HUES6 (cell line): ENCODE results near the gene CD82.
"Not testable (repeated sequence)": the region's sequence is repeated elsewhere in the genome, so short reads cannot be mapped to it uniquely, and the experiment has no call there.

Experiments
- H3K27ac ChIP-seq: 2 replicates; pipeline ENCODE4 v1.7.0; 2013; ENCODE audit warnings: low read depth, mild to moderate bottlenecking, low read length, inconsistent platforms
- H3K27me3 ChIP-seq: 2 replicates; pipeline ENCODE4 v1.6.1; 2013; ENCODE audit warnings: low read length; ENCODE audit not compliant: control insufficient read depth, insufficient read depth
- H3K36me3 ChIP-seq: 2 replicates; pipeline ENCODE4 v1.6.1; 2013; ENCODE audit warnings: low read length; ENCODE audit not compliant: control insufficient read depth, insufficient read depth
- H3K4me1 ChIP-seq: 2 replicates; pipeline ENCODE4 v1.6.1; 2013; ENCODE audit warnings: low read length; ENCODE audit not compliant: control insufficient read depth, insufficient read depth
- H3K4me3 ChIP-seq: 2 replicates; pipeline ENCODE4 v1.5.1; 2013; ENCODE audit warnings: low read depth, low read length
- H3K9ac ChIP-seq: one replicate; pipeline ENCODE4 v1.6.1; 2013; ENCODE audit warnings: mild to moderate bottlenecking, low read length
- H3K9me3 ChIP-seq: 2 replicates; pipeline ENCODE4 v1.6.1; 2013; ENCODE audit warnings: low read depth, low read length; ENCODE audit not compliant: control insufficient read depth, insufficient read depth

The CD82 gene

DNA sequence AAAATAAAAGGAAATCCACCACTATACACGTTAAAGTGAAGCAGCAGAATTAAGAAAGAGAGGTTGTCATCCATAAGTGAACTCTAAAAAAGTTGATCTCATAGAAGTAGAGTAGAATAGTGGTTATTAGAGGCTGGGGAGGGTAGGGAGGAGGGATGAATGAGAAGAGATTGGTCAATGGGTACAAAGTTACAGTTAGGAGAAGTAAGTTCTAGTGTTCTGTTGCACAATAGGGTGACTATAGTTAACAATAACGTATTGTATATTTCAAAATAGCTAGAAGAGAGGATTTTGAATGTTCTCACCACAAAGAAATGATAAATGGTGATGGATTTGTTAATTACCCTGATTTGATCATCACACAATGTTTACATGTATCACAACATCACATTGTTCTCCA is 72.0 kb downstream of the CD82 start:
- no peak overlapping the region for H3K27ac ChIP-seq

DNA sequence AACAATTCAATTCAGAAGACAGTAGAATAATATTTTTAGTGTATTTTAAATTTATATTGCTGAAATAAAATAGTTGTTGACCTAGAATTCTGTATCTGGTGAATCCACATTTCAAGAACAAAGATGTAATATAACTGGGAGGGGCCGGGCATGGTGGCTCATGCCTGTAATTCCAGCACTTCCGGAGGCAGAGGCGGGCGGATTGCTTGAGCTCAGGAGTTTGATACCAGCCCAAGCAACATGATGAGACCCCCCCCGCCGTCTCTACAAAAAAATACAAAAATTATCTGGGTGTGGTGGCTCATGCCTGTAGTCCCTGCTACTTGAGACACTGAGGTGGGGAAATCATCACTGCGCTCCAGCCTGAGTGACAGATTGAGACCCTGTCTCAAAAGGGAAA is 72.6 kb downstream of the CD82 start:
- H3K4me3 ChIP-seq: no peak overlapping the region
- peaks cover 13% of the 10 kb centered on the region for H3K9me3 ChIP-seq
- no peaks in the 10 kb centered on the region for H3K27me3 ChIP-seq
- peaks cover 10% of the 10 kb centered on the region for H3K4me1 ChIP-seq
- no peak overlapping the region for H3K9ac ChIP-seq
- H3K36me3 ChIP-seq: no peaks in the 10 kb centered on the region
- no peak overlapping the region for H3K27ac ChIP-seq

More for the DNA sequence above, 72.0 kb downstream of the CD82 start:
- H3K27me3 ChIP-seq: no peaks in the 10 kb centered on the region
- peaks cover 13% of the 10 kb centered on the region for H3K4me1 ChIP-seq
- peaks cover 7% of the 10 kb centered on the region for H3K9me3 ChIP-seq
- H3K9ac ChIP-seq: no peak overlapping the region
- H3K36me3 ChIP-seq: no peaks in the 10 kb centered on the region
- H3K4me3 ChIP-seq: no peak overlapping the region

- Histone ChIP-seq H3K4me1 (no peaks in the 10 kb centered on the region), H3K4me3 (no peak overlapping the region)
These were observed 77.8 kb downstream of the CD82 start for GRCh38 chr11:44643217-44643616.

DNA sequence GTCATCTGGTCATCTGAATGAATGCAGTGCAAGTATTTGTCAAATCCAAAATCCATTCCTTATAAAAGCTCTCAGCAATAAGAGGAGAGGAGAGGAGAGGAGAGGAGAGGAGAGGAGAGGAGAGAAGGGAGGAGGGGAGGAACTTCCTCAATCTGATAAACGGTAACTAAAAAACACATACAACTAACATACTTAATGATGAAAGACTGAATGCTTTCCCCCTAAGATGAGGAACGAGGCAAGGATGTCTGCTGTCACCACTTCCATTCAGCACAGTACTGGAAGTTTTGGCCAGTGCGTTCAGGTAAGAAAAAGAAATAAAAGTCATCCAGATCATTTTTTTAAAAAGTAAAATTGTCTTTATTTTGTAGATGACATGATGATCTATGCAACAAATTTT is 80.4 kb downstream of the CD82 start:
- no peak overlapping the region for H3K27ac ChIP-seq
- H3K4me3 ChIP-seq: no peak overlapping the region
- peaks cover 21% of the 10 kb centered on the region for H3K9me3 ChIP-seq
- no peaks in the 10 kb centered on the region for H3K4me1 ChIP-seq
- H3K27me3 ChIP-seq: no peaks in the 10 kb centered on the region
- H3K9ac ChIP-seq: no peak overlapping the region
- no peaks in the 10 kb centered on the region for H3K36me3 ChIP-seq

More at GRCh38 chr11:44643217-44643616, 77.8 kb downstream of the CD82 start:
- Histone ChIP-seq H3K36me3 (no peaks in the 10 kb centered on the region), H3K9ac (no peak overlapping the region), H3K27me3 (no peaks in the 10 kb centered on the region), H3K9me3 (peaks cover 21% of the 10 kb centered on the region), H3K27ac (no peak overlapping the region)

DNA sequence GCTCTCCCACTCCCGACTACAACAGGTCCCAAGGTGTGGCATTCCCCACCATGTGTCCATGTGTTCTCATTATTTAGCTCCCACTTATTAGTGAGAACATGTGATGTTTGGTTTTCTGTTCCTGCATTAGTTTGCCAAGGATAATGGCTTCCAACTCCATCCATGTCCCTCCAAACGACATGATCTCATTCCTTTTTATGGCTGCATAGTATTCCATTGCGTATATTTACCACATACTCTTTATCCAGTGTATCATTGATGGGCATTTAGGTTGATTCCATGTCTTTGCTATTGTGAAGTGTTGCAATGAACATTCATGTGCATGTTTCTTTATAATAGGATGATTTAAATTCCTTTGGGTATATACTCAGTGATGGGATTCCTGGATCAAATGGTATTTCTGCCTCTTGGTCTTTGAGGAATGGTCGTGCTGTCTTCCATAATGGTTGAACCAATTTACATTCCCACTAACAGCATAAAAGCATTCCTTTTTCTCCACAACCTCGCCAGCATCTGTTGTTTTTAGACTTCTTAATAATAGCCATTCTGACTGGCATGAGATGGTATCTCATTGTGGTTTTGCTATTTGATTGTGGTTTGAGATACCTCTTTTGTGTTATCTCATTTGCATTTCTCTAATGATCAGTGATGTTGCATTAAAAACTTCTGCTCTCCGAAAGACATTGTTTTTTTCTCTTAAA is 81.9 kb downstream of the CD82 start:
- H3K27ac ChIP-seq, H3K27me3 ChIP-seq, H3K9ac ChIP-seq, H3K4me3 ChIP-seq, H3K4me1 ChIP-seq, H3K36me3 ChIP-seq: not testable (repeated sequence)
- peaks cover 18% of the 10 kb centered on the region for H3K9me3 ChIP-seq

DNA sequence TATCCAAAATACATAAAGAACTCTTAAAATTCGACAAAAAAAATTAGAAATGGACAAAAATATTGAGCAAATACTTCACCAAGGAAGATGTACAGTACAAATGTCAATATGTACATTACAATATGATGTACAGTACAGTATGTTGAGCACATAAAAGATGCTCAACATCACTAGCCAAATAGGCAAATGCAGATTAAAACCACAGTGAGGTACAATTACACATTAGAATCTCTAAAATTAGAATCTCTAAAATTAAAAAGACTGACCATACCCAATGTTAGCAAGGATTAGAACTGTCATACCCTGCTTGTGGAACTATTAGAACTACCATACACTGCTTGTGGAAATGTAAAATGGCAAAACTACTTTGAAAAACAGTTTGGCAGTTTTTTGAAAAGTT is 82.6 kb downstream of the CD82 start:
- Histone ChIP-seq H3K9me3 (peaks cover 11% of the 10 kb centered on the region), H3K9ac (no peak overlapping the region), H3K4me3 (no peak overlapping the region), H3K4me1 (no peaks in the 10 kb centered on the region), H3K36me3 (no peaks in the 10 kb centered on the region), H3K27ac (no peak overlapping the region), H3K27me3 (no peaks in the 10 kb centered on the region)

GRCh38 chr11:44651535-44652155 is 86.2 kb downstream of the CD82 start:
- Histone ChIP-seq H3K27me3 (no peaks in the 10 kb centered on the region), H3K4me3 (no peak overlapping the region), H3K27ac (no peak overlapping the region), H3K9ac (no peak overlapping the region), H3K9me3 (peaks cover 5% of the 10 kb centered on the region), H3K4me1 (no peaks in the 10 kb centered on the region; the same call in 1 of the 2 replicates), H3K36me3 (no peaks in the 10 kb centered on the region)

DNA sequence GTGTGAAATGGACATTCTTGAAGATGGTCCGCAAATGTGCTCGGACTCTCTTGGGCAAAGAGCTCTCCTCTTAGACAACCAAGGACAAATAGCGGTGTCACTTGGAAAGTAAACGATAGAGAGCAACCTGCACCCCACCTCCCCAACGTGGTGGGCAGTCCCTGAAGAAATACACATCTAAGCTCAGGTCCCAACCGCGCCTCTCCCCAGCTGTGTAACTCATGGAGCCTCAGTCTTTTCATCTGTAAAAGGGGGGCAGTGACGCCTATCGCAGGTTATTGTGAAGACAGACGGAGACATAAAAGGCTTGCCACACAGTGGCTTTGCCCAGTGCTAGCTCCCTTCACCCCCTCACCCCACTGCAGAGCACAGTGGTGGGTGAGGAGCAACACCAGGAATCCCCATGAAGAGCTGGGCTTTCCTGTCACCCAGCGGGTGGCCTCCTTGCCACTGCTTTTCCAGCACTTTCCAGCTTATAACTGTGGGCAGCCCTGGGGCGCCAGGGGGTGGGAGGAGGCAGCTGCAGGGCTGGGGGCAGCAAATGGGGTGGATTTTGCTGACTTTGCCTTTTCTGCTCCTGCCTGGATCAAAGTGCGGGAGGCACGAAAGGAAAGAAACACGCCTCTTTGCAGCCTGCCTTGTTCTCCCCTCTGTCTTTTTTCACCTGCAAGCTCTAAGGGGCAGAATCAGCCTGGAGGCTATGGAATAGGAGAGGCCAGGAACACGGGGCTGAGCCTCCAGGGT is 87.6 kb downstream of the CD82 start:
- H3K36me3 ChIP-seq: no peaks in the 10 kb centered on the region

DNA sequence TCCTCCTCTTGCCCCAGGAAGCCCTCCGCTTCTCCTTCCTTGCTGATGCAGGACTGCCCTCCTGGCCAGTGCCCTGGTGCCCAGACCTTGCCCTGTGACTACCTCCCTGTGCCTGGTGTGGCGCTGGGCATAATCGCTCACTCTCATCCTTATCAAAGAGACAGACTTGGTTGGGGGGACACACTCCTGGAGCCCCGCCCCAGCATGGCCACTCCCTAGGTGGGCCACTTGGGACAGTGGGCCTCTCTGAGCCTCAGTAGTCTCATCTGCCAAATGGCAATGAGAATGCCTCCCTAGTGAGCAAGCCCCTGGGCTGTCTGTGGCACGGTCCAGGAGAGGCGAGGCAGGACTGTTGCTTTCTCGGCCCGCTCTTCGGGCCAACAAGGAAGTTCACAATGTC is 88.6 kb downstream of the CD82 start:
- H3K4me3 ChIP-seq: no peak overlapping the region
- no peak overlapping the region for H3K27ac ChIP-seq
- no peaks in the 10 kb centered on the region; the same call in 1 of the 2 replicates for H3K4me1 ChIP-seq
- no peaks in the 10 kb centered on the region for H3K36me3 ChIP-seq
- no peaks in the 10 kb centered on the region for H3K27me3 ChIP-seq
- no peaks in the 10 kb centered on the region for H3K9me3 ChIP-seq
- no peak overlapping the region for H3K9ac ChIP-seq

More for the DNA sequence above, 87.6 kb downstream of the CD82 start:
- H3K4me3 ChIP-seq: no peak overlapping the region
- no peaks in the 10 kb centered on the region for H3K9me3 ChIP-seq
- no peak overlapping the region for H3K9ac ChIP-seq
- no peak overlapping the region for H3K27ac ChIP-seq
- H3K27me3 ChIP-seq: no peaks in the 10 kb centered on the region
- H3K4me1 ChIP-seq: no peaks in the 10 kb centered on the region; the same call in 1 of the 2 replicates

DNA sequence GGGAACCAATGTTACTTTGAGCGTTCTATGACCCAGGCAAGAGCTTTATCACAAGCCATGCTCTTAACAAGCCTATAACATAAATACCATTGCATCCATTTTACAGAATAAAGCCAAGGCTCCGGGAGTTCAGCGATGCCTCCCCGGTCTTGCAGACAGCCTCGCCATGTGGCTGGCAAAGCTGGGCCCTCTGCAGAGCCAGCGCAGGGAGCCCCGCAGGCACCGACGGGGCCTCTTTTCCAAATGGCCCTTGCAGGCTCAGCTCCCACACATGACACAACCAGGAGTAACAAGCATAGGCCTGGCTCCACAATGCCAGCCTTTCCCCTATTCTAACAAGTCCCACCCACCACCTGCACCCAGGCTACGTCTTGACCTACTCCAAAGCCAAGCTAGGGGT is 89.1 kb downstream of the CD82 start:
- no peaks in the 10 kb centered on the region; the same call in 1 of the 2 replicates for H3K4me1 ChIP-seq
- H3K9me3 ChIP-seq: no peaks in the 10 kb centered on the region
- no peaks in the 10 kb centered on the region for H3K27me3 ChIP-seq
- H3K9ac ChIP-seq: no peak overlapping the region
- no peak overlapping the region for H3K4me3 ChIP-seq
- H3K36me3 ChIP-seq: no peaks in the 10 kb centered on the region
- no peak overlapping the region for H3K27ac ChIP-seq
